Measurements from ENCODE around the gene MACROD2. TPM values are rescaled to one million over a fixed set of nuclear protein-coding genes. Genes with fewer than 3 reads are reported as not detected.
"Not testable (repeated sequence)": the region's sequence is repeated elsewhere in the genome, so short reads cannot be mapped to it uniquely, and the experiment has no call there.

The MACROD2 gene
- total RNA-seq, 1 donor from 2014 or later = 3.1 TPM

- peaks cover 4 to 9% (median 8%) of the 10 kb centered on the region in 3 donors for H3K9me3 ChIP-seq (ENCODE audit: control insufficient read depth in 3 of 3, low read length in 3 of 3)
- peak overlapping the region in 1 of 3 donors; percentile 80 for H3K9ac ChIP-seq (ENCODE audit: low read depth in 1 of 3, low read length in 3 of 3)
- no peaks in the 10 kb centered on the region for H3K36me3 ChIP-seq (ENCODE audit: control insufficient read depth in 3 of 3, insufficient read depth in 3 of 3, low read length in 3 of 3)
- H3K27ac ChIP-seq (ENCODE audit: low read depth, low read length) = no peak overlapping the region
- peaks cover 0 to 6% (median 4%) of the 10 kb centered on the region in 3 donors for H3K4me1 ChIP-seq (ENCODE audit: control insufficient read depth in 3 of 3, insufficient read depth in 3 of 3, low read length in 3 of 3)
- H3K4me3 ChIP-seq (ENCODE audit: low read length in 3 of 3) = peak overlapping the region; percentile 73 to 80 (median 75)
- H3K27me3 ChIP-seq (ENCODE audit: control insufficient read depth in 3 of 3, insufficient read depth in 3 of 3, low read length in 3 of 3) = no peaks in the 10 kb centered on the region
Observed at GRCh38 chr20:13996265-13996664, 949 bp downstream of the MACROD2 start.

- no peaks in the 10 kb centered on the region for H3K36me3 ChIP-seq (ENCODE audit: control insufficient read depth in 3 of 3, insufficient read depth in 3 of 3, low read length in 3 of 3)
Observed at GRCh38 chr20:14000917-14001316, 5.6 kb downstream of the MACROD2 start.

GRCh38 chr20:14005996-14006395 lies 10.7 kb downstream of the MACROD2 start:
- H3K36me3 ChIP-seq (ENCODE audit: control insufficient read depth in 3 of 3, insufficient read depth in 3 of 3, low read length in 3 of 3) = no peaks in the 10 kb centered on the region
- H3K4me1 ChIP-seq (ENCODE audit: control insufficient read depth in 3 of 3, insufficient read depth in 3 of 3, low read length in 3 of 3) = no peaks in the 10 kb centered on the region
- H3K9me3 ChIP-seq (ENCODE audit: control insufficient read depth in 3 of 3, low read length in 3 of 3) = no peaks in the 10 kb centered on the region
- no peaks in the 10 kb centered on the region for H3K27me3 ChIP-seq (ENCODE audit: control insufficient read depth in 3 of 3, insufficient read depth in 3 of 3, low read length in 3 of 3)
- H3K9ac ChIP-seq (ENCODE audit: low read depth in 1 of 3, low read length in 3 of 3) = no peak overlapping the region
- no peak overlapping the region for H3K4me3 ChIP-seq (ENCODE audit: low read length in 3 of 3)
- H3K27ac ChIP-seq (ENCODE audit: low read depth, low read length) = no peak overlapping the region

More at GRCh38 chr20:14000917-14001316, 5.6 kb downstream of the MACROD2 start:
- Histone ChIP-seq H3K27me3 (ENCODE audit: control insufficient read depth in 3 of 3, insufficient read depth in 3 of 3, low read length in 3 of 3) (no peaks in the 10 kb centered on the region), H3K9me3 (ENCODE audit: control insufficient read depth in 3 of 3, low read length in 3 of 3) (no peaks in the 10 kb centered on the region), H3K4me3 (ENCODE audit: low read length in 3 of 3) (no peak overlapping the region), H3K9ac (ENCODE audit: low read depth in 1 of 3, low read length in 3 of 3) (no peak overlapping the region), H3K27ac (ENCODE audit: low read depth, low read length) (no peak overlapping the region), H3K4me1 (ENCODE audit: control insufficient read depth in 3 of 3, insufficient read depth in 3 of 3, low read length in 3 of 3) (peaks cover 0 to 6% (median 4%) of the 10 kb centered on the region in 3 donors)

GRCh38 chr20:14009208-14009607 lies 13.9 kb downstream of the MACROD2 start:
- H3K4me3 ChIP-seq (ENCODE audit: low read length in 3 of 3) = no peak overlapping the region
- H3K9ac ChIP-seq (ENCODE audit: low read depth in 1 of 3, low read length in 3 of 3) = no peak overlapping the region
- no peaks in the 10 kb centered on the region for H3K36me3 ChIP-seq (ENCODE audit: control insufficient read depth in 3 of 3, insufficient read depth in 3 of 3, low read length in 3 of 3)
- H3K27ac ChIP-seq (ENCODE audit: low read depth, low read length) = no peak overlapping the region
- no peaks in the 10 kb centered on the region for H3K9me3 ChIP-seq (ENCODE audit: control insufficient read depth in 3 of 3, low read length in 3 of 3)
- H3K4me1 ChIP-seq (ENCODE audit: control insufficient read depth in 3 of 3, insufficient read depth in 3 of 3, low read length in 3 of 3) = no peaks in the 10 kb centered on the region
- no peaks in the 10 kb centered on the region for H3K27me3 ChIP-seq (ENCODE audit: control insufficient read depth in 3 of 3, insufficient read depth in 3 of 3, low read length in 3 of 3)

GRCh38 chr20:14012671-14013070 lies 17.4 kb downstream of the MACROD2 start:
- H3K36me3 ChIP-seq (ENCODE audit: control insufficient read depth in 3 of 3, insufficient read depth in 3 of 3, low read length in 3 of 3) = no peaks in the 10 kb centered on the region
- no peak overlapping the region for H3K4me3 ChIP-seq (ENCODE audit: low read length in 3 of 3)
- peaks cover 0 to 2% (median 0%) of the 10 kb centered on the region in 3 donors for H3K9me3 ChIP-seq (ENCODE audit: control insufficient read depth in 3 of 3, low read length in 3 of 3)
- no peak overlapping the region for H3K27ac ChIP-seq (ENCODE audit: low read depth, low read length)
- no peaks in the 10 kb centered on the region for H3K4me1 ChIP-seq (ENCODE audit: control insufficient read depth in 3 of 3, insufficient read depth in 3 of 3, low read length in 3 of 3)
- no peak overlapping the region for H3K9ac ChIP-seq (ENCODE audit: low read depth in 1 of 3, low read length in 3 of 3)
- H3K27me3 ChIP-seq (ENCODE audit: control insufficient read depth in 3 of 3, insufficient read depth in 3 of 3, low read length in 3 of 3) = no peaks in the 10 kb centered on the region

- Histone ChIP-seq H3K27ac (ENCODE audit: low read depth, low read length) (no peak overlapping the region), H3K4me1 (ENCODE audit: control insufficient read depth in 3 of 3, insufficient read depth in 3 of 3, low read length in 3 of 3) (no peaks in the 10 kb centered on the region), H3K9me3 (ENCODE audit: control insufficient read depth in 3 of 3, low read length in 3 of 3) (no peaks in the 10 kb centered on the region), H3K36me3 (ENCODE audit: control insufficient read depth in 3 of 3, insufficient read depth in 3 of 3, low read length in 3 of 3) (no peaks in the 10 kb centered on the region), H3K27me3 (ENCODE audit: control insufficient read depth in 3 of 3, insufficient read depth in 3 of 3, low read length in 3 of 3) (no peaks in the 10 kb centered on the region), H3K4me3 (ENCODE audit: low read length in 3 of 3) (no peak overlapping the region), H3K9ac (ENCODE audit: low read depth in 1 of 3, low read length in 3 of 3) (no peak overlapping the region)
Observed at GRCh38 chr20:14030991-14031390, 35.7 kb downstream of the MACROD2 start.

- H3K9ac ChIP-seq (ENCODE audit: low read depth in 1 of 3, low read length in 3 of 3) = no peak overlapping the region
- no peaks in the 10 kb centered on the region for H3K9me3 ChIP-seq (ENCODE audit: control insufficient read depth in 3 of 3, low read length in 3 of 3)
- no peaks in the 10 kb centered on the region for H3K4me1 ChIP-seq (ENCODE audit: control insufficient read depth in 3 of 3, insufficient read depth in 3 of 3, low read length in 3 of 3)
- no peaks in the 10 kb centered on the region for H3K27me3 ChIP-seq (ENCODE audit: control insufficient read depth in 3 of 3, insufficient read depth in 3 of 3, low read length in 3 of 3)
- H3K27ac ChIP-seq (ENCODE audit: low read depth, low read length) = no peak overlapping the region
- H3K4me3 ChIP-seq (ENCODE audit: low read length in 3 of 3) = no peak overlapping the region
- H3K36me3 ChIP-seq (ENCODE audit: control insufficient read depth in 3 of 3, insufficient read depth in 3 of 3, low read length in 3 of 3) = no peaks in the 10 kb centered on the region
Observed at GRCh38 chr20:14033310-14033709, 38.0 kb downstream of the MACROD2 start.

- H3K27me3 ChIP-seq (ENCODE audit: control insufficient read depth in 3 of 3, insufficient read depth in 3 of 3, low read length in 3 of 3) = no peaks in the 10 kb centered on the region
- no peak overlapping the region for H3K4me3 ChIP-seq (ENCODE audit: low read length in 3 of 3)
- H3K9ac ChIP-seq (ENCODE audit: low read depth in 1 of 3, low read length in 3 of 3) = no peak overlapping the region
- H3K27ac ChIP-seq (ENCODE audit: low read depth, low read length) = no peak overlapping the region
- no peaks in the 10 kb centered on the region for H3K4me1 ChIP-seq (ENCODE audit: control insufficient read depth in 3 of 3, insufficient read depth in 3 of 3, low read length in 3 of 3)
- no peaks in the 10 kb centered on the region for H3K36me3 ChIP-seq (ENCODE audit: control insufficient read depth in 3 of 3, insufficient read depth in 3 of 3, low read length in 3 of 3)
- no peaks in the 10 kb centered on the region for H3K9me3 ChIP-seq (ENCODE audit: control insufficient read depth in 3 of 3, low read length in 3 of 3)
Observed at GRCh38 chr20:14036567-14036966, 41.3 kb downstream of the MACROD2 start.

- not testable (repeated sequence) for H3K36me3 ChIP-seq (ENCODE audit: control insufficient read depth in 3 of 3, insufficient read depth in 3 of 3, low read length in 3 of 3); H3K27ac ChIP-seq (ENCODE audit: low read depth, low read length); H3K4me1 ChIP-seq (ENCODE audit: control insufficient read depth in 3 of 3, insufficient read depth in 3 of 3, low read length in 3 of 3); H3K9me3 ChIP-seq (ENCODE audit: control insufficient read depth in 3 of 3, low read length in 3 of 3); H3K27me3 ChIP-seq (ENCODE audit: control insufficient read depth in 3 of 3, insufficient read depth in 3 of 3, low read length in 3 of 3); H3K4me3 ChIP-seq (ENCODE audit: low read length in 3 of 3); H3K9ac ChIP-seq (ENCODE audit: low read depth in 1 of 3, low read length in 3 of 3)
Observed at GRCh38 chr20:14044712-14045276, 49.5 kb downstream of the MACROD2 start.

- no peak overlapping the region for H3K27ac ChIP-seq (ENCODE audit: low read depth, low read length)
- H3K4me1 ChIP-seq (ENCODE audit: control insufficient read depth in 3 of 3, insufficient read depth in 3 of 3, low read length in 3 of 3) = no peaks in the 10 kb centered on the region
- no peak overlapping the region for H3K4me3 ChIP-seq (ENCODE audit: low read length in 3 of 3)
- H3K9ac ChIP-seq (ENCODE audit: low read depth in 1 of 3, low read length in 3 of 3) = no peak overlapping the region
- H3K36me3 ChIP-seq (ENCODE audit: control insufficient read depth in 3 of 3, insufficient read depth in 3 of 3, low read length in 3 of 3) = no peaks in the 10 kb centered on the region
- no peaks in the 10 kb centered on the region for H3K9me3 ChIP-seq (ENCODE audit: control insufficient read depth in 3 of 3, low read length in 3 of 3)
- no peaks in the 10 kb centered on the region for H3K27me3 ChIP-seq (ENCODE audit: control insufficient read depth in 3 of 3, insufficient read depth in 3 of 3, low read length in 3 of 3)
Observed at GRCh38 chr20:14046534-14046933, 51.2 kb downstream of the MACROD2 start.

Measured in skeletal muscle tissue (tissue), 4 donors.